ENCODE data around the gene COL21A1.

COL21A1 gene

GRCh38 chr6:56172144-56172543 is 75.2 kb downstream of the COL21A1 start:
- DNase-seq (ENCODE audit: extremely low spot score): no peak
- POLR2A ChIA-PET: no interaction called here
- TF ChIP-seq NFRKB (IDR thresholded peaks at IDR 0.05) (no peak), SUZ12 (IDR thresholded peaks at IDR 0.05) (no peak), ZNF384 (IDR thresholded peaks at IDR 0.05) (no peak), ELF4 (IDR thresholded peaks at IDR 0.05) (no peak), L3MBTL2 (conservative IDR thresholded peaks at IDR 0.05) (no peak), FOXK2 (IDR thresholded peaks at IDR 0.05) (no peak), LEF1 (IDR thresholded peaks at IDR 0.05; ENCODE audit: borderline replicate concordance) (no peak)
- TF ChIP-seq, protein P1, sequence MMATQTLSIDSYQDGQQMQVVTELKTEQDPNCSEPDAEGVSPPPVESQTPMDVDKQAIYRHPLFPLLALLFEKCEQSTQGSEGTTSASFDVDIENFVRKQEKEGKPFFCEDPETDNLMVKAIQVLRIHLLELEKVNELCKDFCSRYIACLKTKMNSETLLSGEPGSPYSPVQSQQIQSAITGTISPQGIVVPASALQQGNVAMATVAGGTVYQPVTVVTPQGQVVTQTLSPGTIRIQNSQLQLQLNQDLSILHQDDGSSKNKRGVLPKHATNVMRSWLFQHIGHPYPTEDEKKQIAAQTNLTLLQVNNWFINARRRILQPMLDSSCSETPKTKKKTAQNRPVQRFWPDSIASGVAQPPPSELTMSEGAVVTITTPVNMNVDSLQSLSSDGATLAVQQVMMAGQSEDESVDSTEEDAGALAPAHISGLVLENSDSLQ (IDR thresholded peaks at IDR 0.05): no peak
- CTCF ChIA-PET: interaction anchor here (0.6 kb wide), 1 partner anchor 733 kb away, joined by 3 read pairs; no protein-coding TSS in a partner anchor

DNA sequence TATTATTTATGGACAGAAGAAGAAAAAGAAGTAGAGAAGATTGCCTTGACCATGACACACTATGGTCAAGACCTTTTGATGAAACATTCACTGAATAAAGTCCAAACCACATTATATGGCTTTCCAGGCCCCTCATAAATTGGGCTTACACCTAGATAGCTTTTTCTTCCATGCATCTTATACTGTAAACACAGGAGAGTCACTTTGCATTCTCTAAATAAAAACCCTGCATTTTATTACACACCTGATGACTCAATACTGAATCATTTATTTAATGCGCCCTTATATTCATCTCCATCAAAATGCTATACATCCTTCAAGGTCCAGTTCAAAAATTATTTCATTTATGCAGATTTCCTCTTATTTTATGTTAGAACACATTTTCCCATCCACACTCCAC is 78.0 kb downstream of the COL21A1 start:
- TF ChIP-seq L3MBTL2 (conservative IDR thresholded peaks at IDR 0.05): no peak
- no peak for TF ChIP-seq SP1 (IDR thresholded peaks at IDR 0.05)
- no peak for TF ChIP-seq SUZ12 (IDR thresholded peaks at IDR 0.05)
- no peak for TF ChIP-seq NFRKB (IDR thresholded peaks at IDR 0.05)
- TF ChIP-seq TARDBP (IDR thresholded peaks at IDR 0.05): no peak
- no peak for TF ChIP-seq ELF4 (IDR thresholded peaks at IDR 0.05)
- TF ChIP-seq HDGF (IDR thresholded peaks at IDR 0.05; ENCODE audit: borderline replicate concordance): no peak
- TF ChIP-seq FOXA1 (IDR thresholded peaks at IDR 0.05): no peak
- no peak for TF ChIP-seq FOXM1 (IDR thresholded peaks at IDR 0.05; ENCODE audit: borderline replicate concordance)
- no peak for TF ChIP-seq FOXK2 (IDR thresholded peaks at IDR 0.05)
- CTCF ChIA-PET: no interaction called here
- DNase-seq (ENCODE audit: extremely low spot score): no peak
- POLR2A ChIA-PET: no interaction called here

DNA sequence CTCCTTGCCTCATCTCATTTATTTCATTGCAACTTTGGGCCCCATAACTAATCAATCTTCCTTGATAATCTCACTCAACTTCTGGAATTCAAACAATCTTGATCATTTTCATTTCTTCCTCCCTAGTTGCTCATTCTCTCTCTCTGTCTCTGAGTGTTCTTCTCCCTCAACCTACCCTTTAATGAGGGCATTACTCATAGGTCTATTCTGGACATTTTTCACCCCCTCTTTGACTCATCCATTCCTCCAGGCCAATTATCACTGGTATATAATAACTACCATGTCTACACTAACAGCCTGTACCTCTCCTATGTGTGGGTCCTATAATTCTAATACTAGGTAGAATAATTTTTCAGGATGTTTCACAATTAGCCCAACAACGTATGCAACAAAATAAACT is 78.8 kb downstream of the COL21A1 start:
- no peak for TF ChIP-seq LEF1 (IDR thresholded peaks at IDR 0.05; ENCODE audit: borderline replicate concordance)
- no peak for TF ChIP-seq L3MBTL2 (conservative IDR thresholded peaks at IDR 0.05)
- TF ChIP-seq ELF4 (IDR thresholded peaks at IDR 0.05): no peak
- TF ChIP-seq BHLHE40 (IDR thresholded peaks at IDR 0.05; ENCODE audit: borderline replicate concordance): no peak
- no peak for TF ChIP-seq NFRKB (IDR thresholded peaks at IDR 0.05)
- TF ChIP-seq ZNF384 (IDR thresholded peaks at IDR 0.05): no peak
- TF ChIP-seq ARNT (IDR thresholded peaks at IDR 0.05): no peak
- no peak for TF ChIP-seq HDGF (IDR thresholded peaks at IDR 0.05; ENCODE audit: borderline replicate concordance)
- TF ChIP-seq, protein P1 (IDR thresholded peaks at IDR 0.05): no peak
- TF ChIP-seq CTBP1 (IDR thresholded peaks at IDR 0.05; ENCODE audit: borderline replicate concordance): no peak
- TF ChIP-seq FOXM1 (IDR thresholded peaks at IDR 0.05; ENCODE audit: borderline replicate concordance): no peak
- no peak for TF ChIP-seq TARDBP (IDR thresholded peaks at IDR 0.05)
- no peak for TF ChIP-seq FOXA1 (IDR thresholded peaks at IDR 0.05)
- no peak for DNase-seq (ENCODE audit: extremely low spot score)
- CTCF ChIA-PET: no interaction called here
- POLR2A ChIA-PET: no interaction called here

DNA sequence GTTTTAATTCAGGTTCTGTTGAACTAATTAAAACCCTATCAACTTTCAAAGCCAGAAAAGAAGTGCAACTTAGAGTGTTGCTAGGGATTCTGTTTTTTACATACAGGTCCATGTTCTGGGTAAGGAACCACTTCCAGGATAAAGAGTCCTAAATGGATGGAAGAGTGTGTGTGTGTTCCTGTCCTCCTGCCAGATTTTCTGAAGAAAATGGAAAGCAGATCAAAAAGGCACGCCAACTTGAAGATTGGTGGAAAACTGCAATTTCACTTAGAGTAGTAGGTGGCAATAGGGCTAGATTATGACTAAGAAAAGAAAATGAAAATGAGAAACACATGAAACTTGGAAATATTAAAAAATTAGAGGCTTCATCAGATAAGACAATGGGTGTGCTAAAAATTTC is 85.3 kb downstream of the COL21A1 start:
- ChIA-PET CTCF (no interaction called here), POLR2A (no interaction called here)
- DNase-seq (ENCODE audit: extremely low spot score): no peak
- TF ChIP-seq TARDBP (IDR thresholded peaks at IDR 0.05) (no peak), LEF1 (IDR thresholded peaks at IDR 0.05; ENCODE audit: borderline replicate concordance) (no peak), ZNF384 (IDR thresholded peaks at IDR 0.05) (no peak), FOXM1 (IDR thresholded peaks at IDR 0.05; ENCODE audit: borderline replicate concordance) (no peak), SUZ12 (IDR thresholded peaks at IDR 0.05) (no peak), HDGF (IDR thresholded peaks at IDR 0.05; ENCODE audit: borderline replicate concordance) (no peak), ARNT (IDR thresholded peaks at IDR 0.05) (no peak)

DNA sequence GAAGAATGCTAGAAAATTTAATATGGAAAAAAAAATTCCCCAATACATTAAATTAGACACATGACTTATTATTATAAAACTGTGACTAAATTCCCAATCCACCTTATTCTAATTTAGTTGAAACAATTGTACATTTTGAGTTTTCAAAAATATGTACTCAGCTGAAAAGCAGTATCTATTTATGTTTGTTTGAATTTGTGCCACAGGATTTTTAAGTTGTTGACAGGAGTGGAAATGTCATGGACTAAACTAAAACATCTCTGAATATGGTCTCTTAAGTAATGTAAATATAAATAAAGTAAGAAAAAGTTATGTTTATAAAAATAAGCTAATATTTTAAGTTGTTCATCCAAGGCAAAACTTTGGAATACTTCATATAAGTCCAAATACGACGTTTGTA is 86.9 kb downstream of the COL21A1 start:
- no peak for DNase-seq (ENCODE audit: extremely low spot score)
- TF ChIP-seq ELF4 (IDR thresholded peaks at IDR 0.05) (no peak), L3MBTL2 (conservative IDR thresholded peaks at IDR 0.05) (no peak), NFRKB (IDR thresholded peaks at IDR 0.05) (no peak), FOXM1 (IDR thresholded peaks at IDR 0.05; ENCODE audit: borderline replicate concordance) (no peak), TARDBP (IDR thresholded peaks at IDR 0.05) (no peak), ARNT (IDR thresholded peaks at IDR 0.05) (no peak), ZNF384 (IDR thresholded peaks at IDR 0.05) (no peak), HDGF (IDR thresholded peaks at IDR 0.05; ENCODE audit: borderline replicate concordance) (no peak), SUZ12 (IDR thresholded peaks at IDR 0.05) (no peak)
- TF ChIP-seq, protein P1 (IDR thresholded peaks at IDR 0.05): no peak
- ChIA-PET CTCF (no interaction called here), POLR2A (no interaction called here)

- no peak for DNase-seq (ENCODE audit: extremely low spot score)
- TF ChIP-seq TARDBP (IDR thresholded peaks at IDR 0.05): no peak
- TF ChIP-seq, protein P1 (IDR thresholded peaks at IDR 0.05): no peak
- no peak for TF ChIP-seq ELF4 (IDR thresholded peaks at IDR 0.05)
- no peak for TF ChIP-seq ZNF384 (IDR thresholded peaks at IDR 0.05)
- no peak for TF ChIP-seq FOXK2 (IDR thresholded peaks at IDR 0.05)
- TF ChIP-seq SP1 (IDR thresholded peaks at IDR 0.05): no peak
- TF ChIP-seq FOXM1 (IDR thresholded peaks at IDR 0.05; ENCODE audit: borderline replicate concordance): no peak
- no peak for TF ChIP-seq LEF1 (IDR thresholded peaks at IDR 0.05; ENCODE audit: borderline replicate concordance)
- no peak for TF ChIP-seq SUZ12 (IDR thresholded peaks at IDR 0.05)
- no peak for TF ChIP-seq L3MBTL2 (conservative IDR thresholded peaks at IDR 0.05)
- no peak for TF ChIP-seq FOXA1 (IDR thresholded peaks at IDR 0.05)
- no peak for TF ChIP-seq CTBP1 (IDR thresholded peaks at IDR 0.05; ENCODE audit: borderline replicate concordance)
- no peak for TF ChIP-seq BHLHE40 (IDR thresholded peaks at IDR 0.05; ENCODE audit: borderline replicate concordance)
- TF ChIP-seq NFRKB (IDR thresholded peaks at IDR 0.05): no peak
- TF ChIP-seq ARNT (IDR thresholded peaks at IDR 0.05): no peak
- no peak for TF ChIP-seq HDGF (IDR thresholded peaks at IDR 0.05; ENCODE audit: borderline replicate concordance)
- ChIA-PET POLR2A (no interaction called here), CTCF (no interaction called here)
Measured at GRCh38 chr6:56158571-56158970, 88.8 kb downstream of the COL21A1 start.
